Glomerular visceral epithelial cell (primary cell): ENCODE data around the gene MSANTD7.
A peak's percentile ranks its signal among the peaks of the same experiment; 100 is the strongest.
"Not testable (repeated sequence)": the region's sequence is repeated elsewhere in the genome, so short reads cannot be mapped to it uniquely, and the experiment has no call there.

Source experiments
- DNase-seq: peaks from one replicate; pipeline ENCODE4 v3.0.0-alpha.2; 2016; ENCODE audit errors: extremely low spot score

MSANTD7 gene, protein sequence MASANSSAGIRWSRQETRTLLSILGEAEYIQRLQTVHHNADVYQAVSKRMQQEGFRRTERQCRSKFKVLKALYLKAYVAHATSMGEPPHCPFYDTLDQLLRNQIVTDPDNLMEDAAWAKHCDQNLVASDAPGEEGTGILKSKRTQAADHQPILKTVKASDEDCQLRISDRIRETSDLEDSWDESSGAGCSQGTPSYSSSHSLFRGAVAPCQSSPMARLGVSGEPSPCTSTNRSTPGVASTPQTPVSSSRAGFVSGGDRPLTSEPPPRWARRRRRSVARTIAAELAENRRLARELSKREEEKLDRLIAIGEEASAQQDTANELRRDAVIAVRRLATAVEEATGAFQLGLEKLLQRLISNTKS

DNA sequence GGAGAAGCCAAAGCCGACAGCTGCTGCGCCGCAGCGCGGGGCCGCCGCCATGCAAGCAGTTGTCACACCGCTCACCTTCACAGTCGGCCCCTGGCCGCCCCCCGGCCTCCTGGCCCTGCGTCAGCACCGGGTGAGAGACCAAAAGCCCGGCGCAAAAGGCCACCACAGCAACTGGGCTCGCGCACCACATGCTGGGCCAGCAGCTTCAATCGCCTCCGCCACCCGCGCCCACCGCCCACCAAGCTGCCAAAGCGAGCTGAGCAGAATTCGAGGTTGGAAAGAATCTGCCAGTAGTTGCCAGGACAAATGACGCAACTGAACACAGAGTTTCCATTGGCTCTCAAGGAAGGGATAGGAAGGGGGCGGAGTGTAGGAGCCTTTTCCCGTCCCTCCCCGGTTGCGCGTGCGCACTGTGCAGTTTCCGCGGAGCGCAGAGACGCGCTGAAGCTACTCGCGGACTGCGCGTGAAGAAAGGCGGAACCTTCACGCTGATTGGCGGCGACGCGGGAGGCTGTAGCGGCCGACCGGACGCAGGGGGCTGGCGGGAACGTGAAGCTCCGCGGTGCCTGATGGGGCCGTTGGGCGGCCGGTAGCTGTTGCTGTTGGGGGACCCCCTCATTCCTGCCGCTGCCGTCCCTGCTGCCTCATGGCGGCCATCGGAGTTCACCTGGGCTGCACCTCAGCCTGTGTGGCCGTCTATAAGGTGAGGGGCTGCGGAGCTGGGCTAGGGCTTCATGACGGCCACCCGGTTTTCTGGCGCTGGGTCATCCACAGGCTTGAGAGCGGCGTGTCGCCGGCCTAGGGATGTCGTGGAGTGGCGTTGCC lies at the start of gene MSANTD7, which contains the start of the genes CDNF and HSPA14:
Gene MSANTD7 (plus strand): TSS at position 550 of the 825 bp plus-strand sequence. CDS start 3,979 bp downstream, outside the sequence.
Gene CDNF (minus strand): TSS at position 281 of the 825 bp plus-strand sequence. CDS start 91 bp downstream, at position 190.
Gene HSPA14 (plus strand): TSS at position 550 of the 825 bp plus-strand sequence. CDS start 97 bp downstream, at position 647.
- DNase-seq: peak; percentile 100

DNA sequence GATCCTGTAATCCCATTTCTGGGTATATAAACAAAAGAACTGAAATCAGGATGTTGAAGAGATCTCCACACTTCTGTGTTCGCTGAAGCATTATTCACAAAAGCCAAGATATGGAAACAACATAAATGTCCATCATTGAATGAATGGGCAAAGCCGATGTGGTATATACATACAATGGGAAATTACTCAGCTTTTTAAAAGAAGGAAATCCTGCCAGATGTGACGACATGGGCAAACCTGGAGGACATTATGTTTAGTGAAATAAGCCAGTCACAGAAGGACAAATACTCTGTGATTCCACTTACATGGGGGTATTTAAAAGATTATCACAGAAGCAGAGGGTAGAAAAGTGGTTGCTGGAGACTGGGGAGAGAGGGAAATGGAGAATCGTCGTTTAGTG lies 39.5 kb upstream of the MSANTD7 start:
- no peak for DNase-seq

DNA sequence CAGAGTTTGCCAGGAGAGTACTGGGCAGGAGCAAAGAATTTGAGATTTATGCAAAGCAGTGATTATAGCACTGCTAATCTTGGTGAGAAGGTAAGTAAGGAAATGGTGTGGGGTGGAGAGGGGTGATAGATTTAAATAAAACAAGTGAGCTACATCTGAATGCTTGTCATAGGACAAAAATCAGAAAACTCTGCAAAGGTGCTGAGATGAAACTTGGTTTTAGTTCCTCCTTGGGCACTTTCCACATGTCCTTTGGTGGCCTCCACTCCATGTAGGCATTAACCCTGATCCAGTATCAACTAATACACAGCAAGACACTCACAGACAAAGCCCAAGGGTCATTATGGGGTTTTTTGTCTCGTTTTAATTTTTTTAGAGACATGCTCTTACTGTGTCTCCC lies 37.7 kb upstream of the MSANTD7 start:
- DNase-seq: no peak

DNA sequence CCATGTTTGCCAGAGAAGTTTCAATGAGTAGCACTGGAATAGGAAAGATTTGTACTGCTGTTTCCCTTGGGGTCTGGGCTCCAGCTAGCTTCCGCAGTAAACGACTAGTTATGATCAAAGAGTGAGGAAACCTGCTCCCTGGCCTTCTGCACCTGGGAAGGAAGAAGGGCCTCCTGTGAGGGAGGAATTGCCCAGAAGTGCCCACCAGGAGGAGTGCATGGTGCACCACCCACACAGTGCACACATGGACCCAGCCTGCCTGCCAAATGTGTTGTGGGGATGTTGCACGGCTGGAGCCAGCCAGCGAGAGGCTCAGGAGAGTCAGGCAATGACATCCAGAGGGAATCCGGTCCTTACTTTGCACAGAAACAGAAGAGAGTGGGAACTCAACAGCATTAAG lies 36.4 kb upstream of the MSANTD7 start:
- no peak for DNase-seq

DNA sequence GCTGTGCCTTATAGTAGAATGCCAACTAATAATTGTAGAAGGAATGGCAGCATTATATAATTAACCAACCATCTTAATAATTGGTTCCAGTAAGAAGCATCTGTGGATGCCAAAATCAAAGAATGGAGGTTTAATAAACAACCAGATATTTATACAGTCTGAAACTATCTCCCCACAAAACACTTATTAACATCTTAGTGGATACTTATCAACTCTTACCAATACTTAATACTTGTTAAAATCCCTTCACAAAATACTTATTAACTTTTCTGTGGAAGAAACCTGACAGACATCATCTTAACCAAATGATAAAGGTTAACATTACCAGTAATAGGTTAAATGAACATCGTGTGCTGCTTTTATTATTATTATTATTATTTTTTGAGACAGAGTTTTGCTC lies 34.3 kb upstream of the MSANTD7 start:
- DNase-seq: no peak

DNA sequence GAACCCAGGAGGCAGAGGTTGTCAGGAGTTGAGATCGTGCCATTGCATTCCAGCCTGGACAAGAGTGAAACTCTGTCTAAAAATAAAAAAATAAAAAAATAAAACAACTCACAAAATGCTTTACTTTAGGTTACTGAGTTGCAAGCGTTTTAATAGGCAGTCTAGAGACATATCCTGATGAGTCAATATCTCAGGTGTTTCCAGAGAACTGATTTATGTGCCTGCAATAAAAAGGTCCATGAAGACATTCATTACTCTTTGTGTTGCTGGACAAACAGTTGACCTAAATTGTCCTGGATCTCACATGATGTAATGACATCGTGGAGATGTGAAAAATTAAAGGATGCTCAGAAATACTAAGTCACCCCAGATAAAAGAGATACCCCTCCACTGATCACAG lies 31.8 kb upstream of the MSANTD7 start:
- no peak for DNase-seq

DNA sequence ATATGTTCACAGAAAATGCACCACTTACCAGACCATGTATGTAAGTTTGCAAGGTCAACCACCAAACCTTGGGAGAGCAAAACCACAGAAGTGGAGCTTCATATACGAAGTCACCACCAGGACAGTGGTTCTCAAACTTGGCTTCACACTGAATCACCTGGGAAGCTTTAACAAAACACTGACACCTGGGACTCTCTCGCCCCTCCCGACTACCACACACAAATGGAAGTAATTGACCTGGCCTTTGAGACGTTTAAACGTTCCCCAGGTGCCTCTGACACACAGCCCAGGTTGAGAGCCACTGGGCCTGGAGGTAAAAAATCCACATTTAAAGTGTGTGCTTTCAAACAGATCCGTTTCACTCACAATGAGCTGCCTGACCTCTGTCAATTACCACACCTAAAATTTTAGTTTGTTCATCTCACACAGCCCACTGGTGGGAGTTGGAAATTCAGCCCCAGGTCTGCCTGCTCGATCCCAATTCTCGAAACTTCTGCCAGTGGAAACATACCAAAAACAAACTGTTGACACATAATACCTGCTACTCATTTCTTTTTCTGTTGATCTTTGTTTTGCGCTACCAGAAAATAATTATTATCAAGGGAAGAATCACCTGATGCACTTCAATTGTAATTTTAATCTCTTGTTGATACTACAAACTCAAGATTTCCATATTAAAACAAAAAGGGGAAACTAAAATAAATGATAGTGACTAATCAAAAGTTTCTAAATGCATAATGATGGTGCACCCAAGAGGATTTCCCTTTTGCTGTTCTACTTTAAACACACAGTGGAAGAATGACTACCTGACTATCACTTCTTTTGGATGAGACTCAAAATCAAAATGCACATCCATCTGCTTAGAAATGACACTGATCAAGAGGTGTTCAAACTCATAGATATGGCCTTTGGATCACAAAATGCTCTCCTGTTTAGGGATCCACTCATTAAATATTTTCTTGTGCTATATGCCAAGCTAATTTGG lies 26.8 kb upstream of the MSANTD7 start:
- no peak for DNase-seq

DNA sequence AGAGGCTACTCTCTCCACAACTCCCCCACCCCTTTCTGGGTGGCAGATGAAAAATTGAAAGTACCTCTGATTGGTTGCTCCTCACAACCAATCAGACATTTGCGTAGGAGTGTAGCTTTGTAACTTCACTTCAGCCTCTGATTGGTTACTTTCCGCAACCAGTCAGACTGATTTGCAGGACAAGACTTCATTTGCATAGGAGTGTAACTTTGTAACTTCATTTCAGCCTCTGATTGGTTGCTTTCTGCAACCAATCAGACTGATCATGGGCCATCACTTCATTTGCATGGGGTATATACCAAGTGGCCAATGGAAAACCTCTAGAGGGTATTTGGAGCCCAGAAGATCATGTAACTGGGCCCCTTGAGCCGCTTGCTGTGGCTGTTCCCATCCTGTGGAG lies 25.8 kb upstream of the MSANTD7 start:
- no peak for DNase-seq

DNA sequence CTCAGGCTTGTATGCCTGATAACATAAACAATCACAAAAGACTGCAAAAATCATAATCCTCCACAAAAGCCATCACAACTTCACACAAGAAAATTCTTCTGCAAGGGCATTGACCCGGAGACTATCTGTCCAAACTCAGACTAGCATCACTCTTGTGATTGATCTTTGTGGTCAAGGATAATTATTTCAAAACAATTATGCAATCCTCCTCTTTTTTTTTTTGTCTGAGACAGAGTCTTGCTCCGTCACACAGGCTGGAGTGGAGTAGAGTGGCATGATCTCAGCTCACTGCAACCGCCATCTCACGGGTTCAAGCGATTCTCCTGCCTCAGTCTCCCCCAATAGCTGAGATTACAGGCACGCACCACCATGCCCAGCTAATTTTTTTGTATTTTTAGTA lies 22.4 kb upstream of the MSANTD7 start:
- DNase-seq: no peak

DNA sequence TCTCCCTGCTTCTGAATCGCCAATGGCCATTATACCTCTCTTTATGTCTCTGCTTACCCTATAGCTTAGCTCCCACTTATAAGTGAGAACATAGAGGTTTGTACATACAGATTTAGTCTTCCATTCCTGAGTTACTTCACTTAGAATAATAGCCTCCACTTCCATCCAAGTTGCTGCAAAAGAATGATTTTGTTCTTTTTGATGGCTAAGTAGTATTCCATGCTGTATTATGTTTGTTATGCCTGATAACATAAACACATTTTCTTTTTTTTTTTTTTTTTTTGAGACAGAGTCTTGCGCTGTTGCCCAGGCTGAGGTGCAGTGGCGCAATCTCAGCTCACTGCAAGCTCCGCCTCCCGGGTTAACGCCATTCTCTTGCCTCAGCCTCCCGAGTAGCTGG lies 21.4 kb upstream of the MSANTD7 start:
- DNase-seq: not testable (repeated sequence)

DNA sequence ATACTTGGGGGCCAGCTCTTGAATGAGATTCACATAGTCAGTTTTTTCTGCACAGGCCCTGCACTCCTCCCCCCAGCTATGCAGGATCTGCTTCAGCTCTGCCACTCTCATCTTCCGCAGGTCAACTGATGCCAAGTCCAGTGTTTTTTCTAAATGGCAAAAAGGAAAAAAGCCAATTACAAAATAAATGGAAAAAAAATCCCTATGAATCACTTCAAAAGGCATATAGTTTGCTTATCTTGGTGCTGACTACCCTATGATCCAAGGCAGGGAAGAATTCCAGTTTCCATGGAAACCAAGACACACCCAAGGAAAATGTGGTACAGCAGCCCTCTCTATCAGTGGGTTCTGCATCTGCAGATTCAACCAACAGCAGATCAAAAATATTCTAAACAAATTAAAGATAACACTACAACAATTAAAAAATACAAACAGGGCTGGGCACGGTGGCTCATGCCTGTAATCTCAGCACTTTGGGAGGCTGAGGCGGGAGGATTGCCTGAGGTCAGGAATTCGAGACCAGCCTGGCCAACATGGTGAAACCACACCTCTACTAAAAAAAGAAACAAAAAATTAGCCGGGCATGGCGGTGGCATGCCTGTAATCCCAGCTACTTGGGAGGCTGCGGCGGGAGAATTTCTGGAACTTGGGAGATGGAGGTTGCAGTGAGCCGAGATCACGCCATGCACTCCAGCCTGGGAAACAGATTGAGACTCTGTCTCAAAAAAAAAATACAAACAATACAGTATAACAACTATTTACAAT lies 17.9 kb upstream of the MSANTD7 start:
- DNase-seq: peak; percentile 38

DNA sequence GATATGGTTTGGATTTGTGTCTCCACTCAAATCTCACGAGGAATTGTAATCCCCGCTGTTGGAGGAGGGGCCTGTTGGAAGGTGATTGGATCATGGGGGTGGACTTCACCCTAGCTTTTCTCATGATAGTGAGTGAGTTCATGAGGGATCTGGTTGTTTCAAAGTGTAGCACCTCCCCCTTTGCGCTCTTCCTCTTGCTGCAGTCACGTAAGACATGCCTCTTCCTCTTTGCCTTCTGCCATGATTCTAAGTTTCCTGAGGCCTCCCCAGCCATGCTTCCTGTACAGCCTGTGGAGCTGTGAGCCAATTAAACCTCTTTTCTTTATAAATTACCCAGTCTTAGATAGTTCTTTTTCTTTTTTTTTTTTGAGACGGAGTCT lies 17.3 kb upstream of the MSANTD7 start:
- DNase-seq: no peak

DNA sequence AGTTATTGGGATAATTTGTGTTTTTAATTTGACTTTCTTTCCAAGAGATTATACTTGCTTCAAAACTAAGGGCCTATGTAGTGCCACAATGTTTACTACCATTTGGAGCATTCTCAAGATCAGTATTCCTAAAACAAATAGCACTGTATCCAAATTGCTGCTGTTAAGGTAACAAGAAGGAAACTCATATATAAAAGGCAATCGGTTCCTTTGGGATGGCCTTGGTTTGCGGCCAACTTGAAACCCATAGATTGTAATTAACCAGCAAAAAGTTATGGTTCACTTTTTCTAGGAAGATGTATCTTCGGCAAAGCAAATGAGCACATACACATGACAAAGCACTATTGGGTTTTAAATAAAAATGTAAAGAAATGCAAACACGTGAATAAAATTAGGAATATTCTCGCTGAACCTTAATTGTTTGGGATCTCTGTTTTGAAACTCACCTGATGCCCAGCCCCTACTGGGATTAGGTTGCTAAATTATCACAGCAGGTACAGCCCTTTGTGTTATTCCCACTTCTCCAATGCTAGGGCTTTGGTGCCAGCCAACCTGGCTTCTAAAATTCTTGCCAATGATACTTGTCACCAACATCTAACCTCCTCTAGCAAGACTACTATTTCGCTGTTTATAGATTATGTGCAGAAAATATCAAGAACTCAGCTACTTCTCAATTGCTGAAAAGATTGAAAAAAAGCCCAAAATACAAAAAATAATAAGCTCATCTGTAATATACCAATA lies 16.3 kb upstream of the MSANTD7 start:
- no peak for DNase-seq

DNA sequence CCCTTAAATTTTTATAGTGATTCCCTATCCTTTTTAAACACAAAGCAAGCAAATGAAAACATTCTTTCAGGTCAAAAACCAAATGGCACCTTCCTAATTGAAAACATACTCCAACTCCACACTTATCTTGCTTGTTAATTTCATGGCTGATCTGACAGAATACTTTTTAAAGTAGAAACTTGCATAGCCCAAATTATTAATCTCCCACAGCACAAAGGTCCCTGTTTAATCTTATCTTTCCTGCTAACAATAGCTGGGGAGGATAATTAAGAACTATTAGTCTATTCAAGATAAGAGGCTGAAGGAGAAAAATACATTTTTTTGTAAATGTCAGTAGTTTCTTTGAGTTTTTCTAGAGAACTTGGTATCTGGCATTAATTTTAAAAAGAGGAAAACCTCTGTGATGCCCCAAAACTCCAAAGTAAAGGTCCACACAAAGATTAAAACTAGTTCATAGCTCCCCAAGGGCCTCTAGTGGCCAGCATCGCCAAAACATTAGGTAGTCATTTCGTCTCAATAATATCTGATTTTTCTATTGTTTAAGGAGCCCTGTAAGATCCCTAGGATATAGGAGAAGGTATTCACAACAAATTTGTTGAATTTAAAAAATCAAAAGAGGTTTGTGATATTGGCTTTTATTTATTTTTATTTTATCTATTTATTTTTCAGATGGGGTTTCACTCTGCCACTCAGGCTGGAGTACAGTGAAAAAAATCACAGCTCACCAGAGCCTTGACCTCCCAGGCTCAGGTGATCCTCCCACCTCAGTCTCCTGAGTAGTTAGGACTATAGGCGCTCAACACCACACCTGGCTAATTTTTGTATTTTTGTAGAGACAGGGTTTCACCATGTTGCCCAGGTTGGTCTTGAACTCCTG lies 15.0 kb upstream of the MSANTD7 start:
- DNase-seq: peak; percentile 46

DNA sequence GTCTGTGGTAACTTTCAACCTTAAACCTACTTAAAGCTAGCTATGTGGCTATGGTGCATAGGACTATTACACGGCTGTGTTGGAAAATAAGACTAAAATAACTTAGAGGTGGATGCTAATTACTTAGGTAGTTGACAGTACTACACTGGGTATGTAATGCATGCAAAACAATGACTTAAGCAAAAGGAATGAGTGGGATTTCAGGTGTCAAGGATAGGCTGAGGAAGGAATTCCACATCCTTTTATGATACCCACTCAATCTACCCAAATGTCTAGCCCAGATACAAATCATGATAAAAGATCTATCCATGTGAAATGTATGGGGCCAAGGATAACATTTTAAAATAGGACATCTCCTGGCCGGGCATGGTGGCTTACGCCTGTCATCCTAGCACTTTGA lies 14.1 kb upstream of the MSANTD7 start:
- DNase-seq: no peak

DNA sequence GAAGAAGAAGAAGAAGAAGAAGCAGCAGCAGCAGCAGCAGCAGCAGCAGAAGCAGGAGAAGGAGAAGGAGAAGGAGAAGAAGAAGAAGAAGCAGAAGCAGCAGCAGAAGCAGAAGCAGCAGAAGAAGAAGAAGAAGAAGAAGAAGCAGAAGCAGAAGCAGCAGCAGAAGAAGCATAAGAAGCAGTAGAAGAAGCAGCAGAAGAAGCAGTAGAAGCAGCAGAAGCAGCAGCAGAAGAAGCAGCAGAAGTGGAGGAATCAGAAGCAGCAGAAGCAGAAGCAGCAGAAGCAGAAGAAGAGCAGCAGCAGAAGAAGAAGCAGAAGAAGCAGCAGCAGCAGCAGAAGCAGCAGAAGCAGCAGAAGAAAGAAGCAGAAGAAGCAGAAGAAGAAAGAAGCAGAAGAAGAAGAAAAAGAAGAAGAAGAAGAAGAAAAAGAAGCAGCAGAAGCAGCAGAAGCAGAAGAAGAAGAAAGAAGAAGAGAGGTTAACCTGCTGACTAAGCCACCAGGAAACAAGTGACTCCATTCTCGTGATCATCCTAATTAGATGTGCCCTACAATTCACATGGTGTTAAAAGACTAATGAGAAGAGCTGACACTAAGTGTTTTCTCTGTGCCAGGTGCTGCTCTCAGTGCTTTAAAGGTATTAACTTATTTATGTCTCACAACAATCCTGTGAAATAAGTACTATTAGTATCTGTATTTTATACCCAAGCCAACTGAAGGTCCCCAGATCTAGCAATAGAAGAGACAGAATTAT lies 11.9 kb upstream of the MSANTD7 start:
- DNase-seq: no peak

DNA sequence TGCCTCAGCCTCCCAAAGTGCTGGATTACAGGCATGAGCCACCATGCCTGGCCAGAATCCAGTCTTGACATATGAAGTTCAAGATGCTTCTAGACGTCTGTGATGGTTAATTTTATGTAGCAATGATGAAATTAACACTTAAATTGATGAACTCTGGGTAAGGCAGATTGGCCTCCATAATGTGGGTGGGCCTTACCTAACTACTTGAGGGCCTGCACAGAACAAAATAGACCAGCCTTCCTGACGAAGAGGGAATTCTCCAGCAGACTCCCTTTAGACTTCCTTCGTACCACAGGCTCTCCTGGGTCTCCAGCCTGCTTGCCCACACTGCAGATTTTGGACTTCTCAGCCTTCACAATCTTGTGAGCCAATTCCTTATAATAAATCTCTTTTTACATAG lies 5.0 kb upstream of the MSANTD7 start:
- DNase-seq: no peak

DNA sequence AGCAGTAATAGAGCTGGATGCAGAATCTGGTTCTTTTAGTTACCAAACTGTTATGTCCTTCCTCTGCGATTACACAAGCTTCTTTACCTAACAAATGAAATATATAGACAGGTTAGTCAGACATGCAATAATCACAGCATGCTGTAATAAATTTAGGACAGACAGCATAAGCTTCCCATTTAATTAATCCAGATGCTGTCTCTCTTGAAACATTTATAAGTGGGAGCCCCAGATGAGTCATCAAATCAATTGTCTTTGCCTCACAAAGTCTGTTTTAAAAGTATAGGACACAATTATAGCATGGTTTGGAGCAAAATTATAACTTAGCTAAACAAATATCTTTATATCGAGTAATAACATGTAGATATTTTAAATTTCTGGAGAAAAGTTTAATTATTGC lies 1.9 kb upstream of the MSANTD7 start:
- DNase-seq: no peak
